D341Med (cell line): ENCODE measurements around the gene LARP1B.
"Not testable (repeated sequence)": the region's sequence is repeated elsewhere in the genome, so short reads cannot be mapped to it uniquely, and the experiment has no call there.

Experiments used
- DNase-seq: peaks from one replicate; pipeline ENCODE4 v3.0.0; 2012; ENCODE audit warnings: low spot score

LARP1B gene

DNA sequence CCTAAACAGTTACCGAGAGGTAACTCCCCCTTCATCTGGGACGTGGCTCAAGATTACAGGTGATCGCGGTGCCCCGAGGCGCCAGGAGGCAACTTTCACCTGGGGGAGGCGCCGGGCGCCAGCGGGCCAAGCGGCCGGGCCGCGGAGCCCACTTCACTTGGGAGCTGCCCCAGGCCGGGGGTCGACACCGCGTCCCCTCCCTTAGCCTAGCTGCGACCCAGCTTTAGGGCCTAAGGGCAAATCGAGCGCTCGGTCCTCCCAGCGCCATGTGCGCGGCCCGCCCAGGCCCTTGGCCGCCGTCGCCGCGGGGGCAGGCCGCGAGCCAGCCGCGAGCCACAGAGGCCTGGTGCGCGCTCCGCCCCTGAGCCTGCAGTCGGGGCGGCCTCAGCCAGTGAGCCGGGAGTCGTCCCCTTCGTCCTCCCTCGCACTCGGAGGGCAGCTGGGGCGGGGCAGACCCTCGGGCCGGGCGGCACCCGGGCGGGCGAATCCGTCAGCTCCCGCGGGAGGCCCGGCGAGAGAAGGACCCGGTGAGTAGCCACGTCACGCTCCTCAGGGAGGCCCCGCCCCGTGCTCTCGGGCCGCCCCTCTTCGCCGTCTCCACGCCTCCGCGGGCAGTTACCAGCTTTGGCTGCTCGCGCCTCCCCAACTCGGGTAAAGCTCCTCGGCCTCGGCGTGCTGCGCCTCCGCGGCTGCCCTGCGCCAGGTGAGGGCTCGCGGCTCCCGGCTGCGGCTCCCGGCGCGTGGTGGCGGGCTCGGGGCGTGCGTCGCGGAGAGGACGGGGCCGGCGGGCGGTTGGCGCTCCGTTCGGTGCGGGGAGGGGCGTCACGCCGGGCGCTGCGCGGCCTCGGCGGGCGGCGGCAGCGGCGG is at the start of gene LARP1B:
Gene LARP1B, plus strand, starts transcription at position 614 of the 867 bp plus-strand sequence. CDS start 13,640 bp downstream, outside the sequence.
- DNase-seq, result peak; percentile 98

DNA sequence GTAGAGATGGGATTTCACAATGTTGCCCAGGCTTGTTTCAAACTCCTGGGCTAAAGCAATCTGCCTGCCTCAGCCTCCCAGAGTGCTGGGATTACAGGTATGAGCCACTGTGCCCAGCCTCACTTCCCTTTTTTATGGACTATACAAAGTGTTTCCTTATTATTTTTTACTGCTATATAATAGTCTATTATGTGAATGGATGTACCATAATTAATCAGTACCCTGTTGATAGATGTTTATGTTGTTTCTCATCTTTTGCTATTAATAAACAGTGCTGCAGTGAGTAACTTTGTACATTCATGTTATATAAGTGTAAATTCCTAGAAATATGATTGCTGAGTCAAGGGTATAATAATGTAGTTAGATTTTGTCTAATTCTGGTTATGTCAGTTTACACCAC is 35.8 kb upstream of the LARP1B start:
- no peak for DNase-seq

- DNase-seq, result no peak
Observed at GRCh38 chr4:128029907-128030306, 31.2 kb upstream of the LARP1B start.

GRCh38 chr4:128031756-128032384 is 29.2 kb upstream of the LARP1B start:
- no peak for DNase-seq

- DNase-seq, result no peak
Observed at GRCh38 chr4:128039568-128039967, 21.5 kb upstream of the LARP1B start.

- DNase-seq, result not testable (repeated sequence)
Observed at GRCh38 chr4:128047019-128047418, 14.1 kb upstream of the LARP1B start.

DNA sequence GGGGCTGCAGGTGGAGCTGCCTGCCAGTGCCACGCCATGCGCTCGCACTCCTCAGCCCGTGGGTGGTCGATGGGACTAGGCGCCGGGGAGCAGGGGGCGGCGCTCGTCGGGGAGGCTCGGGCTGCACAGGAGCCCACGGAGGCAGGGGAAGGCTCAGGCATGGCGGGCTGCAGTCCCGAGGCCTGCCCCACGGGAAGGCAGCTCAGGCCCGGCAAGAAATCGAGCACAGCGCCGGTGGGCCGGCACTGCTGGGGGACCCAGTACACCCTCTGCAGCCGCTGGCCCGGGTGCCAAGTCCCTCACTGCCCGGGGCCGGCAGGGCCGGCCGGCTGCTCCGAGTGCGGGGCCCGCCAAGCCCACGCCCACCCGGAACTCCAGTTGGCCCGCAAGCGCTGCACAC is 13.6 kb upstream of the LARP1B start:
- DNase-seq, result not testable (repeated sequence)

DNA sequence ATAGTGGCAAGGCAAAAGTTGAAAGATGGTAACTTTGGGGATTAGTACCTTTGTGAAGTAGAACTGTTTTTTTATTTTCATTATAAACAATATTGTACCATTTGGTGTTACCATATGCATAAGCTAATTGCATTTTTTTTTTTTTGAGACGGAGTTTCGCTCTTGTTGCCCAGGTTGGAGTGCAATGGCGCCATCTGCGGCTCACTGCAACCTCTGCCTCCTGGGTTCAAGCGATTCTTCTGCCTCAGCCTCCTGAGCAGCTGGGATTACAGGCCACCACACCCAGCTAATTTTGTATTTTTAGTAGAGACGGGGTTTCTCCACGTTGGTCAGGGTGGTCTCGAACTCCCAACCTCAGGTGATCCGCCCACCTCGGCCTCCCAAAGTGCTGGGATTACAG is 9.9 kb upstream of the LARP1B start:
- DNase-seq, result not testable (repeated sequence)

DNA sequence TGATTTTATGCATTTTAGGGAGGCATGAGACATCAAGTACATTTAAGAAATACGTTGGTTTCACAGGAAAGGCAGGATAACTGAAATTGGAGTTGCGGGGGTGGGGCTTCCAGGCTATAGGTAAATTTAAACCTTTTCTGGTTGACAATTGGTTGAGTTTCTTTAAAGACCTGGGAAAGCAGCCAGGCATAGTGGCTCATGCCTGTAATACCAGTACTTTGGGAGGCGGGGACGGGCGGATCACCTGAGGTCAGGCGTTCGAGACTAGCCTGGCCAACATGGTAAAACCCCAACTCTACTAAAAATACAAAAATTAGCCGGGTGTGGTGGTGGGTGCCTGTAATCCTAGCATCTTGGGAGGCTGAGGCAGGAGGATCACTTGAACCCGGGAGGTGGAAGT is 6.2 kb upstream of the LARP1B start:
- not testable (repeated sequence) for DNase-seq

DNA sequence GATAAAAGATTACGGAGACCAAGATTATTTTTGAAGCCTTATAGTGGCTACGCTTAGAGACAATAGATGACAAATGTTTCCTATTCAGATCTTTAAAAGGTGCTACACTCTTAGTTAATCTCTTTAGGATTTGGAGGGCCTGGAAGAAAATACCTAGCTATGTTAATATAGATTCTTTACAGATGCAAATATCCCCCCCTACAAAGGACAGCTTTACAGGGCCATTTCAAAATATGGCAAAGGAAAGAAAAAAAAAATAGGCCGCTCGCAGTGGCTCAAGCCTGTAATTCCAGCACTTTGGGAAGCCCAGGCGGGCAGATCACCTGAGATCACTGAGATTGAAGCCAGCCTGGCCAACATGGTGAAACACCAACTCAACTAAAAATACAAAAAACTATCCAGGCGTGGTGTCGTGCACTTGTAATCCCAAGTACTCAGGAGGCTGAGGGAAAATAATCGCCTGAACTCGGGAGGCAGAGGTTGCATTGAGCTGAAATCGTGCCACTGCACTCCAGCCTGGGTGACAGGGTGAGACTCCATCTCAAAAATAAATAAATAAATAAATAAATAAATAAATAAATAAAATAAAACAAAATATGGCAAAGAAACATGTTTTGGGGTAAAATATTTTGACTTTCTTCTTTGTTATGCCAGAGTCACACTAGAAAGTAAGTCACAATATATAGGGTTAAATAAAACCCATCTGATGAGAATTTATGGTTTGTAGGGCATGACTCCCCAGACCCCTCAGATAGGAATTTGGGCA is 5.5 kb upstream of the LARP1B start:
- not testable (repeated sequence) for DNase-seq

DNA sequence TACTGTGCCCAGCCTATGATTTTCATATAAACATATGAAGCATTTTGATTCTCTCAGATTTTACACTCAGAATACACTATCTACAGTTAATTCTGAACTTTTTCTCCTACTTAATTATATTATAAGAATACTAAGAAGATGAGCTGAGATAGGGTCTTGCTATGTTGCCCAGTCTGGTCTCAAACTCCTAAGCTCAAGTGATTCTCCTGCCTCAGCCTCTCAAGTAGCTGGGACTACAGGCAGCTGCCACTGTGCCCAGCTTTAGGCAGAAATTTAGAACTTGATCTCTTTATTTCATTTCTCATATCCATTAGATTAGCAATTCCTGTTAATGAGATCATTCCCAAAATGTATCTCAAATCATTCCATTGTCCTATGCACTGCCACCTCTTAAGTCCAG is 4.7 kb upstream of the LARP1B start:
- DNase-seq, result no peak

- peak; percentile 19 for DNase-seq
Observed at GRCh38 chr4:128060121-128060698, 902 bp upstream of the LARP1B start.

DNA sequence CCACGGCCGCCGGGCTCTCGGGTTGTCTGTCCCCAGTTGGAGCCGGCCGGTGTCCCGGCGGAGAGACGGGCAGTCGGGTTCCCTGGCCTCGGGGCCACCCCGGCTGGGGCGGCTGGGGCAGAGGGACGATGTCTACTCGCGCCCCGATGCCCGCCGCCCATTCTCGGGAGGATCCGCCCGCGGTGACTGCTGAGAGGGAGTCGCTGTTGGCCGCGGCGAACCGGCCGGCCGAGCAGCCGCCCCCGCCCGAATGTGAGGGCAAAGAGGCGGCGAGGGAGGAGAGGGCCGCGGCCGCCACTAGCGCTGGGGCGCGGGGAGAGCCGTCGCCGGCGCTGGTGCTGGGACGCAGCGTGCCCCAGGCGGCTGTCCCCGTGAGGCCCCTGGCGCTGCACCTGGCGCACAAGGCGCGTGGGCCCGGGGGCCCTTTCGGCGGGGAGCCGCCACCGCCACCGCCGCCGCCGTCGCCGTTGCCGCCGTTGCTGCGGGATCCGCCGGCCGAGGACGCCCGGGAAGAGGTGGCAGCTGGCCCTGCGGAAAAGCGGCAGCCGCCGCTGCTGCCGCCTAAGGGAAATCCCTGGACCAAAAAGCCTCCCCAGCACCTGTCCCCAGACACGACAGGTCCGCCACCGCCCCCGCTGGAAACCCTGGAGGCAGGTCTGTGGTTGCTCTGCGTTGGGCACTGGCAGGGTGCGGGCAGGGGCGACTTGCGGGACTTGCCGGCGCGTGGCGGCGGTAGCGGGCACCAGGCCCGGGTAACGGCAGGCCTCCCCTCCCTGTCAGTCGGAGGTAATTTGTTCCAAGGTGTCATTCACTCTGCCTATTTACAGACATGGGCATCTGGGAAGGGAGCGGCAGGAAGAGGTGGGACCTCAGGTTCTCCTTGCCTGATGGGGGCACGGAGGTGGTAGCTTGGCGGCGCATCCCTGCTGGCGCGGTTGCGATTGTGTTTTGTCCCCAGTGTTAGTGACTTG is 739 bp downstream of the LARP1B start:
- peak; percentile 78 for DNase-seq

DNA sequence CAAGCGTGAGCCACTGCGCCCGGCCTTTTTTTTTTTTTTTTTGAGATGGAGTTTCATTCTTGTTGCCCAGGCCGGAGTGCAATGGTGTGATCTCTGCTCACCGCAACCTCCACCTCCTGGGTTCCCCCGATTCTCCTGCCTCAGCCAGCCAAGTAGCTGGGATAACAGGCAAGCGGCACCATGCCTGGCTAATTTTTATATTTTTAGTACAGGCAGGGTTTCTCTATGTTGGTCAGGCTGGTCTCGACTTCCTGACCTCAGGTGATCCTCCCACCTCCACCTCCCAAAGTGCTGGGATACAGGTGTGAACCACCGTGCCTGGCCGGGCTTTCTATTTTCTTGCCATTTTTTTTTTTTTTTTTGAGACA is 5.3 kb downstream of the LARP1B start:
- not testable (repeated sequence) for DNase-seq

- peak; percentile 51 for DNase-seq
Observed at GRCh38 chr4:128068918-128069317, 7.8 kb downstream of the LARP1B start.

GRCh38 chr4:128076464-128076863 is 15.4 kb downstream of the LARP1B start:
- no peak for DNase-seq

- not testable (repeated sequence) for DNase-seq
Observed at GRCh38 chr4:128095293-128095692, 34.2 kb downstream of the LARP1B start.

DNA sequence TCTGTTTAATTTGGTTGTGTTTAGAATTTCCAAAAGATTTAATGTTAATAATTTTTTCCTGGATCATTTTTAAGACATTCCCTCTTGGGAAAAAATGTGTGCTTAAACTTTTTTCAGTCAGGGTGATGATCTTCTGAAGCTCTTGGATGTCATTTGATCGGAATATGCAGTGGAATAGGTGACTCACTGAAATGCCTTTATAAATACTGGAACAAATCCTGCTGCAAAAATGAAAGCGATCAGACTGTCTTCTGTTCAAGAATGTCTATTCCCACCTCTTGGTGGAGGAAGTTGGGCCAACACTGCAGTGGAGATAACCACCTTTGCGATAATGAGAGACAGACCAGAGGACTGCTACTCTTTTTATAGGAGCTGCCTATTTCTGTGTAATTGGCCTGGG is 46.7 kb downstream of the LARP1B start:
- DNase-seq, result no peak

DNA sequence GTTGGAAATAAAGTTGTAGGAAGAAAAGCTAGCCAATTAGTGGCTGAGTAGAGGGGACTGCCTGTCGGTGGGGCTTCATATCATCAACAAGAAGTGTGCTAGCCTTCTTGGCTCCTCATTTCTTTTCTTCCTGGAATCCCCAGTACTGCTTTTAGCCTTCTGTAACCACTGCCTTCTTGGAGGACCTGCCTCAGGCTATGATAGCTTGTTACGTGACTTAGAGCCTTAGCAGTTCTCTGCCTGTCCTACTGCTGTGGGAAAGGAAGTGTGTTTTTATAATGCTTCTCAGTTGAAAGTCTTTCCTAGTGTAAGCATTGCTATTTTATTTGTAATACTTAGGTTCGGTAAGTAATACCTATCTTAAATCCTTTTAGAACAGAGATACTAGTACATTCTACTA is 61.9 kb downstream of the LARP1B start:
- DNase-seq, result no peak

DNA sequence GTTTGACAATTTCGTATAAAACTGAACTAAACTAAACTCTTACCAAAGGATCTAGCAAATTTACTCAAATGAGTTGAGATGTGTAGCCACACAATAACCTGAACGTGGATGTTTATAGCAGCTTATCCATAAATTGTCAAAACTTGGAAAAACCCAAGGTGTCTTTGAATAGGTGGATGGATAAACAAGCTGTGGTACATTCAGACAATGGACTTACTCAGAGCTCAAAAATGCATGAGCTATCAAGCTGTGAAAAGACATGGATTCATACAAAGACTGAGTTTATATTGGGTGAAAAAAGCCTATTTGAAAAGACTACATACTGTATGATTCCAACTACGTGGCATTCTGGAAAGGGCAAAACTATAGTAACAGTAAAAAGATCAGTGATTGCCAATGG is 69.5 kb downstream of the LARP1B start:
- no peak for DNase-seq

- DNase-seq, result no peak
Observed at GRCh38 chr4:128134925-128135324, 73.8 kb downstream of the LARP1B start.
